Endothelial cell of umbilical vein (primary cell): Measurements from ENCODE around the gene POLR1D. TPM values are rescaled to one million over a fixed set of nuclear protein-coding genes. Genes with fewer than 3 reads are reported as not detected.
A peak's percentile ranks its signal among the peaks of the same experiment; 100 is the strongest.

Source experiments
- BruUV-seq: library from RNA; stranded (reverse); fragments of 400-500 nt; replicated peaks from 2 replicates; lab custom pipeline; 2021; lab: Mats Ljungman, UMichigan
- CTCF ChIA-PET: fragments of 300-600, 350-600 bp; sonication (Branson Sonifier 250); formaldehyde crosslinking; loops from one replicate; lab custom pipeline; 2021; ENCODE audit warnings: antibody characterized with exemption, inconsistent platforms; lab: Charles Lee
- POLR2A ChIA-PET: fragments of 300-600, 350-600 bp; sonication (Branson Sonifier 250); formaldehyde crosslinking; loops from one replicate; lab custom pipeline; 2021; ENCODE audit warnings: antibody characterized with exemption, inconsistent platforms; lab: Charles Lee
- DNase-seq: peaks from one replicate; pipeline ENCODE4 v3.0.0-alpha.2; 2011; ENCODE audit warnings: low read depth, low spot score
- FAIRE-seq: peaks from 2 replicates; lab custom pipeline; 2011; peaks lifted over from hg19 to GRCh38; lab: Jason Lieb, UNC
- H2AFZ ChIP-seq: 2 replicates; pipeline ENCODE4 v1.6.0; 2012; ENCODE audit warnings: low read depth, low read length, control low read depth, inconsistent platforms
- H3K27ac ChIP-seq: 2 replicates; pipeline ENCODE4 v1.5.1; 2011; ENCODE audit warnings: low read depth, mild to moderate bottlenecking, control low read depth, low read length, moderate library complexity; ENCODE audit not compliant: insufficient read depth
- H3K27me3 ChIP-seq, 2 experiments: 2 replicates each; pipeline versions ENCODE4 v1.6.0 to v1.6.1; 2011; ENCODE audit warnings: low read length in 2 of 2, mixed read lengths in 1 of 2; ENCODE audit not compliant: control insufficient read depth in 2 of 2, insufficient read depth in 2 of 2
- H3K36me3 ChIP-seq, 2 experiments: 2 replicates in 1 of 2; 3 replicates in 1 of 2; pipeline ENCODE4 v1.5.1; 2011; ENCODE audit warnings: low read length in 2 of 2, mild to moderate bottlenecking in 1 of 2, moderate library complexity in 1 of 2; ENCODE audit not compliant: control insufficient read depth in 2 of 2, insufficient read depth in 2 of 2; ENCODE audit errors: extremely low read depth in 1 of 2
- H3K4me1 ChIP-seq: 3 replicates; pipeline ENCODE4 v1.5.1; 2011; ENCODE audit warnings: mild to moderate bottlenecking, low read length; ENCODE audit not compliant: control insufficient read depth, insufficient read depth; ENCODE audit errors: extremely low read depth
- H3K4me2 ChIP-seq: 2 replicates; pipeline ENCODE4 v1.6.1; 2011; ENCODE audit warnings: low read length, control low read depth, mixed read lengths; ENCODE audit not compliant: insufficient read depth
- H3K4me3 ChIP-seq, 3 experiments: fragments of 200-600 bp in 1 of 3; sonication (generic), shearing (Covaris generic) in 1 of 3; replicated peaks in 1 of 3; 2 replicates each; pipeline ENCODE4 v1.5.1; 2011 to 2016; ENCODE audit warnings: control low read depth in 3 of 3, low read length in 3 of 3, mild to moderate bottlenecking in 2 of 3, inconsistent platforms in 1 of 3, low read depth in 1 of 3, moderate library complexity in 1 of 3; ENCODE audit not compliant: insufficient read depth in 1 of 3
- H3K79me2 ChIP-seq: 2 replicates; pipeline ENCODE4 v1.6.0; 2012; ENCODE audit warnings: low read length, inconsistent platforms; ENCODE audit not compliant: control insufficient read depth, insufficient read depth
- H3K9ac ChIP-seq: replicated peaks from 2 replicates; pipeline ENCODE3; 2011; ENCODE audit warnings: low read length, control low read depth; ENCODE audit not compliant: insufficient read depth; ENCODE audit errors: extremely low read depth
- H3K9me1 ChIP-seq: replicated peaks from 3 replicates; pipeline ENCODE4 v1.6.0; 2011; ENCODE audit warnings: mild to moderate bottlenecking, low read length; ENCODE audit not compliant: control insufficient read depth, insufficient read depth; ENCODE audit errors: extremely low read depth
- H3K9me3 ChIP-seq: replicated peaks from 2 replicates; pipeline ENCODE4 v1.5.1; 2012; ENCODE audit warnings: low read length, inconsistent platforms; ENCODE audit not compliant: control insufficient read depth, insufficient read depth
- H4K20me1 ChIP-seq: replicated peaks from 2 replicates; pipeline ENCODE3; 2011; ENCODE audit warnings: mild to moderate bottlenecking, low read length; ENCODE audit not compliant: control insufficient read depth, insufficient read depth; ENCODE audit errors: extremely low read depth
- FOS ChIP-seq: IDR thresholded peaks from 2 replicates; pipeline ENCODE4 v1.6.1; 2011; ENCODE audit warnings: mild to moderate bottlenecking, low read length, moderate library complexity, borderline replicate concordance; ENCODE audit not compliant: insufficient read depth
- JUN ChIP-seq: IDR thresholded peaks from 2 replicates; pipeline ENCODE4 v1.6.1; 2011; ENCODE audit warnings: borderline replicate concordance, low read depth; ENCODE audit not compliant: insufficient read length, insufficient read depth
- POLR2A ChIP-seq: IDR thresholded peaks from 2 replicates; pipeline ENCODE4 v1.6.1; 2012; ENCODE audit warnings: low read depth, mild to moderate bottlenecking, control low read depth, low read length
- dilution Hi-C: fragments of 300-500 bp; cut with MboI; formaldehyde crosslinking; loops from one replicate; pipeline ENCODE4 v1.15.0; 2019; ENCODE audit warnings: low sequenced_read_pairs; ENCODE audit not compliant: extremely low pct_ligation_motif_present
- intact Hi-C: fragments of 100-400 bp; cut with micrococcal nuclease; formaldehyde crosslinking; loops from one replicate; pipeline ENCODE4 v1.10.0; 2022
- polyA plus RNA-seq, 4 experiments: library from polyadenylated mRNA; depleted of rRNA in 3 of 4; stranded (reverse) in 3 of 4; unstranded in 1 of 4; fragments of >200 nt; gene quantifications; 2 replicates each; pipeline versions ENCODE4 v1.2.1 to v1.2.3, GENCODE V29; 2011 to 2012; ENCODE audit warnings: missing spikeins in 1 of 4
- total RNA-seq: library from RNA; stranded (reverse); gene quantifications from 2 replicates; pipeline ENCODE4 v1.2.3, GENCODE V29; 2021

The POLR1D gene
- total and polyA plus RNA-seq, 2 donors (not counting 3 experiments of a cell fraction or from before 2014, with no cell fraction given), result 90.7 to 111 TPM

DNA sequence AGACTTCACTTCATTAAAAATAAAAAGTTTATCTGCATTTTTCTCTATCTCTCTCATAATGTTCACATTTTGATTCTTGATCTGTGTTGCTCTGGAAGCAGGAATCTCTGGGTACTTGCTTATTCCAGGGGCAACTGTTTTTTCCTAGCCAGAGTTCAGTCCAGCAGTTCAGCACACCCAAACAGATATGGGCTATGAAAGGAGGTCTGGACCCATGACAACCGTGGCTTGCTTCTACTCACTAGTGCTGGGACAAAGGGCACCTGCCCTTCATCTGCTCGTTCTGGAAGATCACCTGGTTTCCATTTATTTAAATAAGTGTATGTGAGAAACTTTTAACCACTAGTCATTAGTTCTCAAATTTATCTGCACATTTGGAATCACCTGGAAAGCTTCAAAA, 36.0 kb downstream of the POLR1D start:
- Histone ChIP-seq H3K9ac (no peak overlapping the region), H3K4me3 (no peak overlapping the region), H3K9me1 (peaks cover 3% of the 10 kb centered on the region), H3K4me2 (no peak overlapping the region), H3K9me3 (no peaks in the 10 kb centered on the region), H3K27ac (no peak overlapping the region), H3K36me3 (no peaks in the 10 kb centered on the region), H3K27me3 (no peaks in the 10 kb centered on the region), H3K79me2 (no peaks in the 10 kb centered on the region), H3K4me1 (peaks cover 13% of the 10 kb centered on the region), H2AFZ (no peak overlapping the region), H4K20me1 (no peaks in the 10 kb centered on the region)
- intact Hi-C loops, result no loop called here
- ChIA-PET CTCF (interaction anchor here (0.6 to 1.6 kb wide), 4 partner anchors 8 to 97 kb away, joined by 3 to 9 read pairs (median 6); no protein-coding TSS in a partner anchor), POLR2A (no interaction called here)
- DNase-seq (no peak), FAIRE-seq (no peak)
- TF ChIP-seq FOS, result no peak
- no TSS peak for BruUV-seq
- dilution Hi-C loops, result no loop called here

DNA sequence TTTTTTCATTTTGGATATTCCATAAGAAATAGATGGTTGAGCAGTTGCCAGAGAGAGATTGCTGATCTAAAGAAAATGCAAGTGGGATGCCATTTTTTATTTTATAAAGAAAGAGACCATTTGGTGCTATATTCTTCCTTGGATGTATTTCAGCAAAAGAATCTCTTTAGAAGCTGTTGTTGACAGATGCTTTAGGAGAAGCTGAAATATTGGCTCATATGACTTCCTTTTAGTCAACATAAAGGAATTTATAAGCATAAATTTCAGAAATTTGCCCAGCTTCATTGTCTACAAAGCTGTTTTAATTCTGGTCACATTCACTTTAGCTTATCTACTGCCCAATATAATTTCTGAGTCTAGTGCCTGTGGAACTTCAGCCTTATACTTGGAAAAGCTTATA, 36.9 kb downstream of the POLR1D start:
- TF ChIP-seq POLR2A (no peak), FOS (peak; percentile 9), JUN (no peak)
- no peaks in the 10 kb centered on the region for H3K27me3 ChIP-seq
- peak overlapping the region; percentile 42 for H3K4me2 ChIP-seq
- H3K4me1 ChIP-seq, result peaks cover 13% of the 10 kb centered on the region
- intact Hi-C loops, result no loop called here
- no peak overlapping the region for H2AFZ ChIP-seq
- H3K36me3 ChIP-seq, result no peaks in the 10 kb centered on the region
- H4K20me1 ChIP-seq, result no peaks in the 10 kb centered on the region
- no peak overlapping the region for H3K4me3 ChIP-seq
- ChIA-PET CTCF (interaction anchor here (1.1 to 1.6 kb wide), 3 partner anchors 9 to 21 kb away, joined by 3 to 9 read pairs (median 8); no protein-coding TSS in a partner anchor), POLR2A (no interaction called here)
- H3K79me2 ChIP-seq, result no peaks in the 10 kb centered on the region
- peak; percentile 67 for FAIRE-seq
- no peak overlapping the region for H3K9ac ChIP-seq
- peaks cover 3% of the 10 kb centered on the region for H3K9me1 ChIP-seq
- BruUV-seq, result no TSS peak
- peak overlapping the region; percentile 29 for H3K27ac ChIP-seq
- DNase-seq, result peak; percentile 41
- H3K9me3 ChIP-seq, result no peaks in the 10 kb centered on the region
- dilution Hi-C loops, result no loop called here
